ENCODE measurements around the gene RPUSD4. TPM values are rescaled to one million over a fixed set of nuclear protein-coding genes. Genes with fewer than 3 reads are reported as not detected.

The RPUSD4 gene
- polyA plus RNA-seq, 1 donor from 2014 or later: 43.4 TPM

DNA sequence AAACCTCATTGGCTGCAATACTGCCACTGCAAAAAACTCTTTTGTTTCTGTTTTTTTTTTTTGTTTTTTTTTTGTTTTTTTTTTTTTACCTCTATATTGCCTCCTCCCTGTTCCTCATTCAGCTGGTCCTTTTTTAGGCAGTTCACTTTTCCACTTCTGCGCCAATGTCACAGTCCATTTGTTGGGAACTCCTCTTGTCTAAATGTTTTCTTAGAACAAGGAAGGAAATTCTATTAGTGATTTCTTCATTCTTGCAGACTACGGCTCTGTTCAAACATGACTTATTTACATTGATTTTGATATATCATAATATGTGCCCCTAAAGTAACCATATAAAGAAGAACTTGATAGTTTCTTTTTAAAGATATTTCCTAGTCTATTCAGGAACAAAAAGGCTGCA lies 3.0 kb upstream of the RPUSD4 start:
- Histone ChIP-seq H3K9me3 (ENCODE audit: low read length) (no peaks in the 10 kb centered on the region), H3K27me3 (ENCODE audit: insufficient read depth, low read depth, low read length) (no peaks in the 10 kb centered on the region), H3K9me2 (ENCODE audit: insufficient read depth, low read length) (no peaks in the 10 kb centered on the region), H3K79me2 (replicated peaks; ENCODE audit: insufficient read depth, low read length) (peaks cover 40% of the 10 kb centered on the region), H2AFZ (ENCODE audit: low read depth, low read length) (no peak overlapping the region), H3K27ac (ENCODE audit: low read length) (no peak overlapping the region), H3K9ac (ENCODE audit: low read length) (no peak overlapping the region), H3F3A (ENCODE audit: insufficient read depth, low read length, poor library complexity, severe bottlenecking) (no peaks in the 10 kb centered on the region), H3K4me2 (ENCODE audit: low read length) (no peak overlapping the region), H3K36me3 (ENCODE audit: insufficient read depth, low read length) (no peaks in the 10 kb centered on the region), H4K20me1 (ENCODE audit: insufficient read depth) (no peaks in the 10 kb centered on the region), H3K4me3 (ENCODE audit: low read length) (no peak overlapping the region)
- TF ChIP-seq MXI1 (conservative IDR thresholded peaks at IDR 0.05; ENCODE audit: poor library complexity, severe bottlenecking): no peak
- TF ChIP-seq POLR2AphosphoS5 (IDR thresholded peaks at IDR 0.05): no peak
- no peak for TF ChIP-seq REST (IDR thresholded peaks at IDR 0.05; ENCODE audit: borderline replicate concordance)
- TF ChIP-seq, protein P1, sequence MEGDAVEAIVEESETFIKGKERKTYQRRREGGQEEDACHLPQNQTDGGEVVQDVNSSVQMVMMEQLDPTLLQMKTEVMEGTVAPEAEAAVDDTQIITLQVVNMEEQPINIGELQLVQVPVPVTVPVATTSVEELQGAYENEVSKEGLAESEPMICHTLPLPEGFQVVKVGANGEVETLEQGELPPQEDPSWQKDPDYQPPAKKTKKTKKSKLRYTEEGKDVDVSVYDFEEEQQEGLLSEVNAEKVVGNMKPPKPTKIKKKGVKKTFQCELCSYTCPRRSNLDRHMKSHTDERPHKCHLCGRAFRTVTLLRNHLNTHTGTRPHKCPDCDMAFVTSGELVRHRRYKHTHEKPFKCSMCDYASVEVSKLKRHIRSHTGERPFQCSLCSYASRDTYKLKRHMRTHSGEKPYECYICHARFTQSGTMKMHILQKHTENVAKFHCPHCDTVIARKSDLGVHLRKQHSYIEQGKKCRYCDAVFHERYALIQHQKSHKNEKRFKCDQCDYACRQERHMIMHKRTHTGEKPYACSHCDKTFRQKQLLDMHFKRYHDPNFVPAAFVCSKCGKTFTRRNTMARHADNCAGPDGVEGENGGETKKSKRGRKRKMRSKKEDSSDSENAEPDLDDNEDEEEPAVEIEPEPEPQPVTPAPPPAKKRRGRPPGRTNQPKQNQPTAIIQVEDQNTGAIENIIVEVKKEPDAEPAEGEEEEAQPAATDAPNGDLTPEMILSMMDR (IDR thresholded peaks at IDR 0.05; ENCODE audit: poor library complexity, severe bottlenecking): no peak
- no peak for TF ChIP-seq EP300 (conservative IDR thresholded peaks at IDR 0.05; ENCODE audit: poor library complexity, severe bottlenecking)
- no peak for TF ChIP-seq SMC3 (conservative IDR thresholded peaks at IDR 0.05; ENCODE audit: poor library complexity)
- no peak for TF ChIP-seq TAF1 (IDR thresholded peaks at IDR 0.05; ENCODE audit: low read depth)
- no peak for TF ChIP-seq EZH2 (IDR thresholded peaks at IDR 0.05; ENCODE audit: borderline replicate concordance, insufficient read depth, low read length, poor library complexity, severe bottlenecking)
- TF ChIP-seq RAD21 (conservative IDR thresholded peaks at IDR 0.05): no peak

DNA sequence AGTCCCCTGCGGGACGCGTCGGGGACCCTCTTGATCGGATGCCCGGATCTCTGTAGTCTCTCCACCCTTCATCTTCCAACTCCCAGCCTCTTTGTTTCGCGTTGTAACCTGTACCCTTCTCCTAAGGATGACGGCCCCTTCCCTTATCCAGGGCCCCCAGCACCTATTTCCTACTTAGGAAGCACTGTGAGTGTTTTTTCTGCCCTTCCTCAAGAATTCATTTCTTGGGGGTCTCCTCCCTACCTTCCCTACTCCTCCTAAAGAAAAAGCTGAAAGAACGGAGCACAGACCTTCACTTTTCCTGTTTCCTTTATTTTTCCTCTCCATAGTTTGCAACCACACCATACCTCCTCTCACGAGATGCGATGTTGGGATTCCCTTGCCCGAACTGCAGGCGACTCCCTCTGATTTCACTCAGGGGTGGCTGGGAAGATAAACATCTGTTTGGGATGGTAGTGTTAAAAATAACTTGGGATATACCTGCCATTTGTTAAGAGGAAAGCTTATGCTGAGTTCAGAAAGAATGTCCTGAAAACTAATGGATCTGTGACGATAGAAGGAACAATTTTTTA lies 725 bp upstream of the RPUSD4 start:
- peak overlapping the region; percentile 64 for H3K27ac ChIP-seq (ENCODE audit: low read length)
- no peaks in the 10 kb centered on the region for H3K36me3 ChIP-seq (ENCODE audit: insufficient read depth, low read length)
- H3K27me3 ChIP-seq (ENCODE audit: insufficient read depth, low read depth, low read length): no peaks in the 10 kb centered on the region
- TF ChIP-seq REST (IDR thresholded peaks at IDR 0.05; ENCODE audit: borderline replicate concordance) (no peak), RAD21 (conservative IDR thresholded peaks at IDR 0.05) (no peak), SMC3 (conservative IDR thresholded peaks at IDR 0.05; ENCODE audit: poor library complexity) (no peak), TAF1 (IDR thresholded peaks at IDR 0.05; ENCODE audit: low read depth) (no peak), MXI1 (conservative IDR thresholded peaks at IDR 0.05; ENCODE audit: poor library complexity, severe bottlenecking) (no peak), EP300 (conservative IDR thresholded peaks at IDR 0.05; ENCODE audit: poor library complexity, severe bottlenecking) (no peak), POLR2AphosphoS5 (IDR thresholded peaks at IDR 0.05) (no peak), EZH2 (IDR thresholded peaks at IDR 0.05; ENCODE audit: borderline replicate concordance, insufficient read depth, low read length, poor library complexity, severe bottlenecking) (no peak)
- TF ChIP-seq, protein P1 (IDR thresholded peaks at IDR 0.05; ENCODE audit: poor library complexity, severe bottlenecking): no peak
- H3K9me3 ChIP-seq (ENCODE audit: low read length): no peaks in the 10 kb centered on the region
- H2AFZ ChIP-seq (ENCODE audit: low read depth, low read length): peak overlapping the region; percentile 22
- peaks cover 32% of the 10 kb centered on the region for H3K79me2 ChIP-seq (replicated peaks; ENCODE audit: insufficient read depth, low read length)
- H3K4me3 ChIP-seq (ENCODE audit: low read length): peak overlapping the region; percentile 83
- peak overlapping the region; percentile 51 for H3K4me2 ChIP-seq (ENCODE audit: low read length)
- H3K9me2 ChIP-seq (ENCODE audit: insufficient read depth, low read length): no peaks in the 10 kb centered on the region
- no peaks in the 10 kb centered on the region for H4K20me1 ChIP-seq (ENCODE audit: insufficient read depth)
- peak overlapping the region; percentile 79 for H3K9ac ChIP-seq (ENCODE audit: low read length)
- no peaks in the 10 kb centered on the region for H3F3A ChIP-seq (ENCODE audit: insufficient read depth, low read length, poor library complexity, severe bottlenecking)
